DMS 273 (cell line): Measurements from ENCODE around the gene COPS3.

Experiments used
- DNase-seq: peaks from one replicate; lab custom pipeline; 2025; ENCODE audit not compliant: unreplicated experiment; lab: John Stamatoyannopoulos, UW

The COPS3 gene

DNA sequence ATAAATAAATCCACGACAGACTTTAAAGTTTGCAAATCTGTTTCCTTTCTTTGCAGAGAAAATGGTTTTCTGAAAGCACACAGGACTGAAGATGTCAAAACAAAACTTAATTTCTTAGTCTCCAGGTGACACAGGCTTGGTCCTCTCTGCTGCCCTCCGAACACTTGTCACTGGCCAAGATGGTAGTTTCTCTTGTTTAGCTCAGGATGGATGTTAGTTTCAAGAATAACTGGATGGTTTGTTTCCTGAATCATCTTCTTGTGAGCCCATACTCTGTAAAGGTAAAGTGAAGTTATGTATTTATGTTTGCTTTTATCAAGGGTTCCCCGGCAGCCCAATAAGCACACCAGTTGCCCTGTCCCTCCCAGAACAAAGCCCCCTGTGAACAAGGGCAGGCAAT is 34.2 kb downstream of the COPS3 start:
- no peak for DNase-seq

DNA sequence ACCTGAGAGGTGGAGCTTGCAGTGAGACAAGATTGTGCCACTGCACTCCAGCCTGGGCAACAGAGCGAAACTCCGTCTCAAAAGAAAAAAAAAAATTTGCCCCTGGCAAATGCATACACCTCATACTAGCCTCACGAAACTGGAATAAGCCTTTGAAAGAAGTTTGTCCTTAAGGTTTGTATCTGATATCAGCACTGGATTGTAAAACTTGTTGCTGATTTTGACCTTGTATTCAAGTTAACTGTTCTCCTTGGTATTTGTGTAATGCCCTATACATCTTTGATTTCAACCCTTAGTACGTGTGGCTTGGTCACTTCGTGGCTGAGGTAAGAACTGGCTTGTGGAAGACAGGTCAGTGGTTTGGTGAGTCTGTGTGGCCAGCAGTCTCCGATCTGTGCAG is 37.9 kb downstream of the COPS3 start:
- DNase-seq: no peak

DNA sequence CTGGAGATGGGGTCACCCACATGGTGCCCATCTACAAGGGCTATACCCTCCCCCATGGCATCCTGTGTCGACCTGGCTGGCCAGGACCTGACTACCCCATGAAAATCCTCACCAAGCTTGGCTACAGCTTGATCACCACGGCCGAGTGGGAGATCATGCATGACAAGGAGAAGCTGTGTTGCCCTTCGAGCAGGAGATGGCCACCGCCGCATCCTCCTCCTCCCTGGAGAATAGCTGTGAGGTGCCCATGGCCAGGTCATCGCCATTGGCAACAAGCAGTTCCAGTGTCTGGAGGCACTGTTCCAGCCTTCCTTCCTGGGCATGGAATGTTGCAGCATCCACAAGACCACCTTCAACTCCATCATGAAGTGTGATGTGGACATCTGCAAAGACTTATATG is 38.8 kb downstream of the COPS3 start:
- DNase-seq: no peak

DNA sequence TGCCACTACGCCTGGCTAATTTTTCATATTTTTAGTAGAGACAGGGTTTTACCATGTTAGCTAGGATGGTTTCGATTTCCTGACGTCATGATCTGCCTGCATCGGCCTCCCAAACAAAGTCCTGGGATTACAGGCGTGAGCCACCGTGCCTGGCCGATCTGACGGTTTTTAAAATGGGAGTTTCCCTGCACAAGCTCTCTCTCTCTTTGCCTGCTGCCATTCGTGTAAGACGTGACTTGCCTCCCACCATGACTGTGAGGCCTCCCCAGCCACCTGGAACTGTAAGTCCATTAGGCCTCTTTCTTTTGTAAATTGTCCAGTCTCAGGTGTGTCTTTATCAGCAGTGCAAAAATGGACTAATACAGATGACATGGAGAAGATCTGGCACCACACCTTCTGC is 39.4 kb downstream of the COPS3 start:
- DNase-seq: no peak

DNA sequence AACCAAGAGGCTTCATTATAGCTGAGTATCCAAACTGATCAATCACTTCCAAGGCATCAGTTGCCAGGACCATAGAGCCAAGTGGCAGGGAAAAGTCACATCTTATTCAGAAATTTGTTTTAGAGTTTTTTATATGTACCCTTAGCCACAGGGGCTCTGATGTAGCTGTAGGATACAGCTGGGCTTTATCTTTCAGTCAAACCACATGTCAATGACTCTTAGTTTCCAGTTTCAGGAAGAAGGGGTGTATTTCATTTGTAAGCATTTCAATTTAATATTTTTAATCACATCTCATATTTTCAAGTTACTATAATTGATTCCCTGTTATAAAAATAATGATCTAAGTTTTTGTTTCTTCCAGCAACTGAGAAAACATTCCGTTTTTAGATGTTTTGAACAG is 41.2 kb downstream of the COPS3 start:
- no peak for DNase-seq

DNA sequence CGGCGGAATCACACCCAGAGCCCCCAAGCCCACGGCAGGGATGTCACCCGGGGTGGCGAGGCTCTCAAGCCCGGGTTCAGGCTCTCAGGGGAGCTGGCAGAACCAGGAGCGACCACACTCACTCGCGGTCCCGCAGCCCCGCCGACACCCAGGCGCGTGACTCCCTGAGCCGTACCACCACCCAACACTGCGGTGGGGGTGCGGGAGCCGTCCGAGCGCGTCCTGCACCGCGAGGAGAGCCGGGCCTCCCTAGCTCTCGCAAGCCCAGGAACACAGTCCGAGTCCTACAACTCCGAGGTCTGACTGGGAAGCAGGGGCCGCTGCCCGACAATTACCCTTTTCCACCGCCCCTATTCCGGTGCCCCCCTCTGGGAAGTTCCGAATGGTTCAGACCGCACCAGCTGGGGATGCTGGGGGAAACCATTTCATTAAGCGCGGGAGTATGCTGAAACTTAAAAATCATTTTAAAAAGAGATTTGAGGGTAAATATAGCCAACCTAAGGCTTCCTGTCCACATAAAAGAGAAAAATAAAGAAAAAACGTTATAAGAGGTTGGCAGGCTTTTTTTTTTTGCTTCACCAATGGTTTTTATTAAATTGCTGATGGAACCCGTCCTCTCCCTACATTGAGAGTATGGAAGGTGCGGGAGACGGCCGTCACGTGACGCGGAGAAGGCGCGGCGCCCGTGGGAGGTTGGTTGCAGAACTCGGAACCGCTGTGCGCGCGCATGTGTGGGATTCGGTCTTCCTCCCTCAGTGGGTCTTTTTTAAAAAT is 43.8 kb downstream of the COPS3 start, which contains the start of gene FLCN:
TSS of gene FLCN (minus strand) at position 143 of the 774 bp plus-strand sequence. CDS start 9,031 bp downstream, outside the sequence.
- DNase-seq: peak; percentile 90

DNA sequence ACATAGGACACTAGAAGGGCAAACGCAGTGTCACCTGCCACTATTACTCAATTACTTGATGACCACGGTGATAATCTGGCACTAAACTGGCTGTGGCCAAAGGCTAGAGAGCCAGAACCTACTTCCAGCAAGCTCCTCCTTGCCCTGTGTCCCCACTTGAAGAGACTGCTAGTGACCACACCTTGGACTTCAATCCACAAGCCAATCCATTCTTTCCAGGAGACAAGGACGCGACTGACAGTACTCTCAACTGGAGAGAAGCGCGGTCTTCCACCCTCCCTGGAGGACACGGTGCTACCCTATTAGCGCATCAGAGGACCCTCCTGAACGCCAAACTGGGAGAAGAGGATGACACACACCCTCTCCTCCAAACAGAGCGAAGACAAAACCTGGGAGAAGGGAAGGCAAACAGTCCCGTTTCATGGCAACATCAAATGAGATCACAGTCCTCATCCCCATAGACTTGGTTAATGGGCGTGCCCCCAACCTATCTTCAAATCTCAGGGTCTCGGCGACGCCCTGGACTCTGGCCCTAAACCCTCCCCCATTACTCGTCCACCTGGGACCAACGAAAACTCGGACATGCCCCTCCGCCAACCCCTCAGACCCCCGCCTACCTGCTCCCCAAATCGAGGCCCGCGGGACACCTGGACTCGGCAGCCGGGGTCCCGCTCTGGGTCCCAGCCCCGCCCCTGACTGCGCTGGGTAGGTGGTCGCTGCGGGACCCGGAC is 44.6 kb downstream of the COPS3 start:
- DNase-seq: peak; percentile 41

DNA sequence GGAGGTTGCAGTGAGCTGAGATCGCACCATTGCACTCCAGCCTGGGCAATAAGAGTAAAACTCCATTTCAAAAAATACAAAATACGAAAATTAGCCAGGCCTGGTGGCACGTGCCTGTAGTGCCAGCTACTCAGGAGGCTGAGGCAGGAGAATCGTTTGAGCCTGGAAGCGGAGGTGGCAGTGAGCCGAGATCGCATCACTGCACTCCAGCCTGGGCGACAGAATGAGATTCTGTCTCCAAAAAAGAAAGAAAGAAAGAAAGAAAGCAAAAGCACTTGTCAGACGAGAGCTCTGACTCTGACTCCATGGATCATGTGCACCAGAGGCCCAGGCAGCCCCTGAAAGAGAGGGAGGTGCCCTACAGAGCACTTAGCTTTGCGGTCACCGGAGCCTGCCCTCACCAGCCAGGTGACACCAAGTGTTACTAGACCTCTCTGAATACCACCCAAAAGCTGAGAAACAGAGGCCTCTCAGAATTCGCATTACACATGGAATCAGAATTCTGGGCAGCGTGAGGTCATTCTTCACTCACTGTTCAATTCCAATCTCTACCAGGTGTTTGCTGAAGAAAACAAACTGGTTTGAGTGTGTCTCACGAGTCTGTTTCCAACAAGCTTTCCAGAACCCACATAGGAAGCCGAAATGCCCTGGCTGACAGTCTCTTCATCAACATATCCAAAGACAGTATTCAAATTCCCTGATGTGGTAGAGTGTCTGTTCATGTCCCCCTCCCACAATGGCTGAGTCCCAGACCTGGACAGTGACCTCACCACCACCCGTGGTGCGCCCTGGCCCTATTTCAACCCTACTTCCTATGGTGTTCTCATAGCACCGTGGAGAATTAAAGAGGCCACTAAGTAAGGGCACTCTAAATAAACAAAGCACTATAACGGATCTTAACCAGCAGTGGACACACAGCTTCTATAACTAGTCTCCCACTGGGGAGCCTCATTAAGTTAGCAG is 45.6 kb downstream of the COPS3 start:
- DNase-seq: peak; percentile 37

DNA sequence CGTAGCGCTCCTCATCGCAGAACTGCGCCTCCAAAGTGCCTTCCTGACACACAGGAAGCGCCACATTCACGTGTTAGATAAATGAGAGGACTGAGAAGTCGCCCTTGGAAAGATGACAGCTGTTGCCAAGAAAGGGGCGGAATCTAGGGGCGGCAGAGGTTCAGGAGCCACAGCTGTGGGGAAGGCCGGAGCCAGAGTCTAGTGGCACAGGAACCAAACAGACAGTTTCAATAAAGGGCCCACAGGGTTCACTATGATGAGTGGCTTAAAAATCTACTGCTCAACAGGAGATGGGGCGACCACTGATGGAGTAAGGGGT is 48.8 kb downstream of the COPS3 start:
- no peak for DNase-seq

DNA sequence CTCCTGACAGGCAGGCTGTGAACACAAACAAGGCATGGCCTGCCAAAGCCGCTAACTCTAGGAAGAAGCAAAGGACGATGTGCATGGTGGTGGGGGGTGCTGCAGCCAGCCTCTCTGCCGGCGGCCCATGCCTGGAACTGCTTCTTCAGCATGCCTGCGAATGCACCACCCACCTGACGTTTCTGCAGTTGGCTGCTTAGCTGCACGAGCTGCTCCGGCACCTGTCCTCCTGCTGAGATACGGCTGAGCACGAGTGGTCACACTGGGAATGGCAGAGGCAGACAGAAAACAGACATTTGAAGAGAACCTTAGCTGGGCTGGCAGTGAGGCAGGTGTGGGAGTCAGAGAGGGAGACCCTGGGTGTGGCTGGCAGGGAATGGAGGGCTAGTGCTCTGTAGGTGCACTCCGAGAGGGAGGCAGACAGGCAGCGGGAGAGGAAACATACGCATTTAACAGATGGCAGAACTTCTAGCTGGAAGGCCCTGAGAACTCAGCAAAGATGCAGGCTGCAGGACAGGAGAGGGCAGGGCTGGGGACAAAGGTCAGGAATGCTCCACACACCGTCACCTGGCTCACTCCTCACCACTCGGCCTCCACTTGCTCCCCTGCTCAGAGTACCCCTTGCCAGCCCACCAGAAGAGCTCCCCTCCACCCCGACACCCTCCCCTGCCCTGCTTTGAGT is 49.3 kb downstream of the COPS3 start:
- no peak for DNase-seq

DNA sequence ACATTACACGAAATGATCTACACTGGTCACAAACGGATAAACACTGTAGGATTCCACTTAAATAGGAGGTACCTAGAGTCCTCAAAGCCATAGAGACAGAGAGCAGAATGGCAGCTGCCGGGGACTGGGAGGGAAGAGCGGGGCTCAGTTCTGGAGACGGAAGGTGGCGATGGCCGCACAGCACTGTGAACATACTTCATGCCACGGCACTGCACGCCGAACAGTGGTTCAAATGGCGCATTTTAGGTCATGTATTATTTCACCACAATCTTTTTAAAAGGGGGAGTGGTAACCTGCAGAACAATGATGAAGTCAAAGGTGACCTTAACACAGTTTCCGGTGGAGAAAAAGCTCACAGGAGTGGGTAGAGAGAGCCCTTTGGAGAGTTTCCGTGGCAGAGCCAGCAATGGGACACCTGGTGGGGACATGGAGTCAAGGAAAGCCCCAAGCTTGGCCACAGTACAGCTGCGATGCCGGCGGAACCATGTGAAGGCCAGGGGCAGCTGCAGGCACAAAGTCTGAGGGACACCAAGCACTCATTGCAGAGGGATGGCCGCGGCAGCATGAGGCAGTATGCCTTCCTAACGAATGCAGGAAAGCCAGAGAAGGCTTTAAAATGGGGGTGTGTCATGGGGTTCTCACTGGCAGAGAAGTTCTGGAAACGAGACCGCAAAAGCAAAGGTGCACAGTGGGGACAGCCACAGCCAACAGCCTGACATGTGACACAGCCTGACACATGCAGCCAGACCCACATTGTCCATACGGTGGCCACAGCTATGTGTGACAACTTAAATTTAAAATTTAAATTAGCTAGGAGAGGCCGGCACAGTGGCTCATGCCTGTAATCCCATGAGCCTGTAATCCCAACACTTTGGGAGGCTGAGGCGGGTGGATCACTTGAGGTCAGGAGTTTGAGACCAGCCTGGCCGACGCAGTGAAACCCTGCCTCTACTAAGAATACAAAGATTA is 51.3 kb downstream of the COPS3 start:
- no peak for DNase-seq

DNA sequence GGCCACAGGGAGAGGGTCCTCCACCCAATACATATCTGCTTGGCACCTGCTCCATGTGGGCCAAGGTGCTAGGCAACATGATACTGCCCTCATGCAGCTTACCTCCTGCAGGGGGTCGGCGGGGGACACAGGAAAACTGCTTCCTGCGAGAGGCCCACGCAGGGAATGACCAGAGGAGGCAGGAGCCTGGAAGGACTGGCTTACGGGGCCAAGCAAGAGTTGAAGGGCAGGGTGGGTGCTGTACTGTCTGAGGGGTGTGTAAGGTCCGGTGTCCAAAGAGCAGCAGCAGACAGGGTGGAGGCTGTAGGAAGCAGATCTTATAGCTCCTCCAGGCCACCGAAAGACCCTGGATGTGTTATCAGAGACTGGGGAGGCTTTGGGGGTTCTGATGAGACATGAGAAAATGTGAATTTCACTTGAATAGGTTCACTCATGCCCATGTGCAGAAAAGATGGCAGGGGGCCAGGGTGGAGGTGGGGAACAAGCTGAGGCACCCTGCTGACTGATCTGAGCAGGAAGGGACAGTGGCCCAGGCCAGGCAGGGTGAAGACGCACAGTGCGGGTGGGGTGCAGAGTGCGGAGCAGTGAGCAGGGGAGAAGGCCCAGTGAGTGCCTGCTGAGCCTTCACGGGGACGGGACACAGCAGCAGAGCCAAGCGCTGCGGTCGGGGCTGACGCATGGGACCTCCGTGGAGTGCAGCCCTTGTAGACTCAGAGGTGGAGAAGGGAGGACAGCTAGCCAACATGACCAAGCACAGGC is 52.3 kb downstream of the COPS3 start:
- no peak for DNase-seq

DNA sequence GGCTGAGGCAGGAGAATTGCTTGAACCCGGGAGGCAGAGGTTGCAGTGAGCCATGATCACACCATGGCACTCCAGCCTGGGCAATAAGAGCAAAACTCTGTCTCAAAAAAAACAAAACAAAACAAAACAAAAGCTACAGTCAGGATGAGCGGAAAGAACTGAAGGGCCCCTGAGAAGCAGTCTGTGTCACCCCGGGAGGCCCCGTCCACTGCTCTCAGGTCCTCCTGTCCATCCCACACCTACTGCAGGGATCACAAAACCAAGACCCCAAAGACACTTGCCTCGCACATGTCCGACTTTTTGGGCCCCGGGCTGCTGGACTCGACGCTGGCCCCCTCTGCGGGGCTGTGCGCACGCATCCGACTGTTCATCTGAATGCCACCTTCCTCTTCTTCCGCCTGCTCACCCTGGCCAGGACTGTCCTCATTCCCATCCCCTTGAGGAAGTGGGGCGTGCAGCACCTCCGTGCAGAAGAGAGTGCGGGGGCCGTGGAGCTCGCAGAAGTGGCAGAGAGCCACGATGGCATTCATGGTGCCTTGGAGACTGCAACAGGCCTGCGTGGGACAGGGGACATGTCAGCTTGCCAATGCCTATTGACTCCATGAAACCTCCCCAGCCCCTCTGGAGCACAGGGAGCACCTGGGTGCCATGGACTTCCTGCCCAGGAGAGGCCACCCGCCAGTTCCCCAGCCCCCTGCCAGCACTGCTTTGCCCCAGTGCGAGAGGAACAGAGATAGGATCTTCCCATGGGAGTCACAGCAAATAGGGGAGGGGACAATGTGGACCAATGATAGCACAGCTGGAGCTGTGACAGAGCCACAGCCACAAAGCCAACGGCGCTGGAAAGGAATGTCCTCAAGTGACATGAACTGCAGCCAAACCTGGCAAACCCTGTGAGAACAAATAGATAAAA is 53.2 kb downstream of the COPS3 start:
- DNase-seq: no peak

DNA sequence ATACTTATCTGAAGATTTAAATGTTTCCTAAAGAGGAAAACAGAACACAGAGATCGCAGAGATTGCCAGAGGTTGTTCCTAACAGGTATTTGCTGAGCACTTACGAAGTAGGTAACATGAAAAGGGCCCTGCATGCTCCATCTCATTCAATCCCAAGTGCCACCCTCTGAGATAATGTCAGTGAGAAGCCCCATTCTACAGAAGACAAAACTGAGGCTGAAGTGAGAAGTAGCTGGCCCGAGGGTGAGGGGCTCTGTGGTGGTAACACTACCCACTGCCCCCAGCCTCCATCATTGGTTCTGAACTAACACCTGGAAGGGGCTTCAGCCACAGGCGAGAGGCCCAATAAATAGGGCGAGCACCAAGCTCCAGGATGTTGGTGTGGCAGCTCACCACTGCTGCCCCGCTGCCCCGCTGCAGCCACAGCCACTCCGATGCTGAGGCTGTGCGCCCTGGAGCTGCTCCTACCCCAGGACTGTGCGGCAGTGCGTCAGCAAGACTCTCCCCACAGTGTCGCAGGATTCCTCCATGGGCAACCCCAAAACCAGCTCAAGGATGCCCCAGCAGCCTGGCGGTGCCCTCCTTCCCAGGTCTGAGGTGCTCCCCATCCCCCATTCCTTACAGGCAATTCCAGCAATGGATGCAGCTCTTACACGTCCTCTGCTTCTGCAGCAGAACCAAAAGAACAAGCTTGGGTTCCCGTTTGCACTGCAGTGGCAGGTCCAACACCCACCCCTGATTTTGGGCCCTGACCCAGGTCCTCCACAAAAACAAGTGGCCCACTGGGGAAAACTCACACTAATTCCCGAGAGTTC is 54.4 kb downstream of the COPS3 start:
- no peak for DNase-seq

DNA sequence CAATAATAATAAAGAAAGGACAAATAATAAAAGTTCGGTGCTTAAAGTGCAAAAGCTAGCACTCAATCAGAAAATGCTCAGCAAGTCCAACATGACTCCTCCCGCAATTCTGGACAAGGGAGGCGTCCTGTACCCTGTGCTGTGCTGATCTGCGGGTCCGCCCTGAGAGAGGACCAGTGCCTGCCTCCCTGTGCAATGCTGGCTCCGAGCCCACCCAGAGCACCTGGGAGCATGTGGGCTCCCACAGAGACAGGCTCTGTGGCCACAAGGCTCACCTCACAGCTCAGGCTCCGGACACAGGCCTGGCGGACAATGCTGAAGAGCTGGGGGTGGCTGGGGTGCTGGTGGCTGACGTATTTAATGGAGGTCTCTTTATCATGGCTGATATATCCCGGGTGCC is 55.1 kb downstream of the COPS3 start:
- no peak for DNase-seq

DNA sequence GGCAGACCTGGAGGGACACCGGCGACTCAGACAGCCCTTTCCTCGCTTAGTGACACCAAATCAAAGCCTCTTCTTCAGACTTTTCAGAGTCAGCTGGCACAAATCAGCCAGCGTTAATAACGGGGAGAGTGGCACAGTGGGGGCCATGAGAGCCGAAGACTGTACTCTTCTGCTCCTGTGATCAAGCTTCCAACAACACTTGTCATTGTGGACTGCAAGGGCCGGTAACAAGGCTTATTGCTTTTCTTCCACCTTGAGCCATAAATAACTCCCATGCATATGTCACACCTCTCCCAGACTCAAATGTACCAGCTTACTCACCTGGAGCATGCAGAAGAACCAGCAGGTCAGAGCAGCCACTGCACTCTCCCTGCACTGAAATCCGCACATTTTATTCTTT is 56.9 kb downstream of the COPS3 start:
- no peak for DNase-seq

DNA sequence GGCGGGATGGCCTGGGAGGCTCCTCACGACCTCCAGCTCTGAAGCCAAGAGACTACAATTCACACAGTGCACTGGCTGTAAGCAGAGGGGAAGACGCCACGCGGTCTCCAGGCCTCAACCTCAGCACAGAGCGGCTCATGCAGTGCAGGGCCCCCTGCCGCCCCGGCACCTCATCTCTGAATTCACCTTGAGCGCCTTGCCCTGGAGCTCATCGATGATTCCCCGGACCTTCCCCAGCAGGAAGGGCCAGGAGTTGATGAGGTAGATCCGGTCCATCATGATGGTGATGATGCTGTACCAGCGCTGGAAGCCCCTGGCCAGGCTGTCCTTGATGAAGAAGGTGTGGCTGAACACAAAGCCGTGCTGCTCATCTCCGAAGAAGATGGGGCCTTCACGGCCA is 57.3 kb downstream of the COPS3 start:
- no peak for DNase-seq
